OCI-LY1 (cell line): ENCODE measurements around the gene SLC39A11.

Source experiments
- H2AFZ ChIP-seq: fragments of 200-600 bp; sonication (generic), shearing (Covaris generic); 2 replicates; pipeline ENCODE4 v1.6.0; 2014; ENCODE audit warnings: antibody characterized with exemption, mild to moderate bottlenecking, low read length
- H3F3A ChIP-seq: fragments of 200-600 bp; sonication (generic), shearing (Covaris generic); 2 replicates; pipeline ENCODE4 v1.6.0; 2014; ENCODE audit warnings: mild to moderate bottlenecking, antibody characterized with exemption, low read length, moderate library complexity; ENCODE audit not compliant: insufficient read depth
- H3K27ac ChIP-seq: fragments of 200-600 bp; sonication (generic); 2 replicates; pipeline ENCODE4 v1.5.1; 2014; ENCODE audit warnings: low read length, mixed run types, mild to moderate bottlenecking, low read depth; ENCODE audit not compliant: poor library complexity, severe bottlenecking
- H3K27me3 ChIP-seq: fragments of 200-600 bp; sonication (generic); 2 replicates; pipeline ENCODE4 v1.6.0; 2014; ENCODE audit warnings: antibody characterized with exemption, mild to moderate bottlenecking, low read length, moderate library complexity; ENCODE audit not compliant: insufficient read depth
- H3K36me3 ChIP-seq: fragments of 200-600 bp; sonication (generic); 2 replicates; pipeline ENCODE4 v1.6.1; 2014; ENCODE audit warnings: mild to moderate bottlenecking, antibody characterized with exemption, low read length, moderate library complexity, mixed read lengths; ENCODE audit not compliant: insufficient read depth
- H3K4me1 ChIP-seq: fragments of 200-600 bp; sonication (generic); 2 replicates; pipeline ENCODE4 v1.5.1; 2014; ENCODE audit warnings: mild to moderate bottlenecking, low read length, moderate library complexity; ENCODE audit not compliant: insufficient read depth, severe bottlenecking
- H3K4me2 ChIP-seq: fragments of 200-600 bp; sonication (generic), shearing (Covaris generic); 2 replicates; pipeline ENCODE4 v1.6.1; 2014; ENCODE audit warnings: low read length
- H3K4me3 ChIP-seq: fragments of 200-600 bp; sonication (generic); 2 replicates; pipeline ENCODE4 v1.5.1; 2014; ENCODE audit warnings: low read length, low read depth, mild to moderate bottlenecking, mixed read lengths; ENCODE audit not compliant: poor library complexity, severe bottlenecking
- H3K79me2 ChIP-seq: fragments of 200-600 bp; shearing (Covaris generic); 2 replicates; pipeline ENCODE4 v1.6.1; 2016; ENCODE audit warnings: mixed run types, low read length, mixed read lengths; ENCODE audit not compliant: insufficient read depth
- H3K9ac ChIP-seq: fragments of 200-600 bp; sonication (generic), shearing (Covaris generic); 2 replicates; pipeline ENCODE4 v1.6.1; 2014; ENCODE audit warnings: mild to moderate bottlenecking, low read length, mixed read lengths
- H3K9me2 ChIP-seq: fragments of 200-600 bp; sonication (generic), shearing (Covaris generic); 2 replicates; pipeline ENCODE4 v1.6.1; 2014; ENCODE audit warnings: low read depth, mild to moderate bottlenecking, low read length, mixed read lengths
- H3K9me3 ChIP-seq: fragments of 200-600 bp; shearing (Covaris generic); 2 replicates; pipeline ENCODE4 v1.6.1; 2014; ENCODE audit warnings: low read length, mixed read lengths
- H4K20me1 ChIP-seq: fragments of 200-600 bp; sonication (generic), shearing (Covaris generic); 2 replicates; pipeline ENCODE4 v1.6.0; 2016; ENCODE audit warnings: mild to moderate bottlenecking, low read length; ENCODE audit not compliant: insufficient read depth
- EZH2 ChIP-seq: fragments of 200-600 bp; sonication (generic), shearing (Covaris generic); IDR thresholded peaks from 2 replicates; pipeline ENCODE4 v1.8.0; 2017; ENCODE audit warnings: borderline replicate concordance, mixed run types, mild to moderate bottlenecking, antibody characterized with exemption, low read length, moderate library complexity, mixed read lengths
- TF ChIP-seq, protein P1 (sequence below): fragments of 200-600 bp; sonication (generic), shearing (Covaris generic); IDR thresholded peaks from 2 replicates; pipeline ENCODE4 v1.5.1; 2017; ENCODE audit warnings: mild to moderate bottlenecking, antibody characterized with exemption, low read length, moderate library complexity, mixed read lengths

The SLC39A11 gene

DNA sequence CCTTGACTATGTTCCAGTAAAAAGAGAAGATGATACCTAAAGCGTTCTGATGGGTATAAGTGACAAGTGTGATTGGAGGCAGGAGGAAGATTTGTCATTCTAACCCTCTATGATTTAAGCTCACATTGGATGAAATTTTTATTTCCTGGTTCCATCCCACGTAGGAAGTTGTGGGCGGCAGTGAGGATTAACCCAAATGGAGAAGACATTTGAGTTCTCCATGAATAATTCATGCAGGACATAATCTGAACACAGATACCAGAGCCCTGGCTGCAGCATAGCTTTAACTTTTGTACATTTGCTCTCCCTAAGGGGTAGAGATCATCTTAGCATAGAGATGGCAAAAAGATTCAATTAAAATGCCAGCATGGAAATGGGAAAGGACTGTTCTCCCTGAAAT lies 146.3 kb downstream of the SLC39A11 start:
- Histone ChIP-seq H3K4me3 (no peak overlapping the region), H3K9ac (no peak overlapping the region), H4K20me1 (no peaks in the 10 kb centered on the region), H3K4me2 (no peak overlapping the region), H3K9me3 (no peaks in the 10 kb centered on the region), H3K27me3 (no peaks in the 10 kb centered on the region), H3K79me2 (no peaks in the 10 kb centered on the region), H3F3A (no peaks in the 10 kb centered on the region), H3K27ac (no peak overlapping the region), H2AFZ (no peak overlapping the region), H3K36me3 (0 out of 2 replicates have a peak, but pooled peaks cover 6% of the 10 kb centered on the region), H3K9me2 (no peaks in the 10 kb centered on the region), H3K4me1 (no peaks in the 10 kb centered on the region)
- no peak for TF ChIP-seq EZH2
- TF ChIP-seq, protein P1, sequence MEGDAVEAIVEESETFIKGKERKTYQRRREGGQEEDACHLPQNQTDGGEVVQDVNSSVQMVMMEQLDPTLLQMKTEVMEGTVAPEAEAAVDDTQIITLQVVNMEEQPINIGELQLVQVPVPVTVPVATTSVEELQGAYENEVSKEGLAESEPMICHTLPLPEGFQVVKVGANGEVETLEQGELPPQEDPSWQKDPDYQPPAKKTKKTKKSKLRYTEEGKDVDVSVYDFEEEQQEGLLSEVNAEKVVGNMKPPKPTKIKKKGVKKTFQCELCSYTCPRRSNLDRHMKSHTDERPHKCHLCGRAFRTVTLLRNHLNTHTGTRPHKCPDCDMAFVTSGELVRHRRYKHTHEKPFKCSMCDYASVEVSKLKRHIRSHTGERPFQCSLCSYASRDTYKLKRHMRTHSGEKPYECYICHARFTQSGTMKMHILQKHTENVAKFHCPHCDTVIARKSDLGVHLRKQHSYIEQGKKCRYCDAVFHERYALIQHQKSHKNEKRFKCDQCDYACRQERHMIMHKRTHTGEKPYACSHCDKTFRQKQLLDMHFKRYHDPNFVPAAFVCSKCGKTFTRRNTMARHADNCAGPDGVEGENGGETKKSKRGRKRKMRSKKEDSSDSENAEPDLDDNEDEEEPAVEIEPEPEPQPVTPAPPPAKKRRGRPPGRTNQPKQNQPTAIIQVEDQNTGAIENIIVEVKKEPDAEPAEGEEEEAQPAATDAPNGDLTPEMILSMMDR, result no peak

- Histone ChIP-seq H3K27me3 (no peaks in the 10 kb centered on the region), H3K36me3 (0 out of 2 replicates have a peak, but pooled peaks cover 6% of the 10 kb centered on the region), H2AFZ (no peak overlapping the region), H3K79me2 (no peaks in the 10 kb centered on the region), H3K4me1 (no peaks in the 10 kb centered on the region), H3K9ac (no peak overlapping the region), H3K4me3 (no peak overlapping the region), H3K9me3 (no peaks in the 10 kb centered on the region), H3K9me2 (no peaks in the 10 kb centered on the region), H3K4me2 (no peak overlapping the region), H3F3A (no peaks in the 10 kb centered on the region), H4K20me1 (no peaks in the 10 kb centered on the region), H3K27ac (no peak overlapping the region)
- no peak for TF ChIP-seq EZH2
- TF ChIP-seq, protein P1, result no peak
Observed at GRCh38 chr17:72945473-72945872, 147.0 kb downstream of the SLC39A11 start.

GRCh38 chr17:72943826-72944689 lies 148.4 kb downstream of the SLC39A11 start:
- Histone ChIP-seq H4K20me1 (no peaks in the 10 kb centered on the region), H2AFZ (no peak overlapping the region), H3K9me2 (no peaks in the 10 kb centered on the region), H3K79me2 (no peaks in the 10 kb centered on the region), H3K36me3 (0 out of 2 replicates have a peak, but pooled peaks cover 6% of the 10 kb centered on the region), H3K4me2 (no peak overlapping the region), H3K27me3 (no peaks in the 10 kb centered on the region), H3K4me3 (no peak overlapping the region), H3K9ac (no peak overlapping the region), H3F3A (no peaks in the 10 kb centered on the region), H3K4me1 (no peaks in the 10 kb centered on the region), H3K27ac (no peak overlapping the region), H3K9me3 (no peaks in the 10 kb centered on the region)
- no peak for TF ChIP-seq EZH2
- TF ChIP-seq, protein P1, result no peak
